Left kidney (tissue), 8 donors: Measurements from ENCODE around the gene CLNS1A. TPM values are rescaled to one million over a fixed set of nuclear protein-coding genes. Genes with fewer than 3 reads are reported as not detected.
"Not testable (repeated sequence)": the region's sequence is repeated elsewhere in the genome, so short reads cannot be mapped to it uniquely, and the experiment has no call there.

ENCODE experiments used
- DNase-seq: peaks from one replicate; pipeline ENCODE4 v3.0.0-alpha.2; 2013
- long read RNA-seq, 8 donors: transcript quantifications; one replicate each; lab custom pipeline, GENCODE V29; 2026
- polyA plus RNA-seq: library from polyadenylated mRNA; unstranded; fragments of 120-200 nt; gene quantifications from one replicate; pipeline ENCODE4 v1.2.1, GENCODE V29; 2013; ENCODE audit not compliant: insufficient read length

The CLNS1A gene
- 204 TPM for polyA plus RNA-seq
- long read RNA-seq, donor 1, transcript CLNS1A-204 (7 exons, 2,993 nt) = major isoform, 50 of 115 reads
- long read RNA-seq, donor 1, partial matches to known transcripts = 64 of 115 reads
- long read RNA-seq, donor 1, other reads (novel, unspliced or antisense) = 0 of 115 reads
- long read RNA-seq, donor 2, transcript CLNS1A-204 (7 exons, 2,993 nt) = major isoform, 37 of 93 reads
- long read RNA-seq, donor 2, partial matches to known transcripts = 52 of 93 reads
- long read RNA-seq, donor 2, other reads (novel, unspliced or antisense) = 0 of 93 reads
- long read RNA-seq, donor 3, transcript CLNS1A-204 (7 exons, 2,993 nt) = major isoform, 36 of 68 reads
- long read RNA-seq, donor 3, partial matches to known transcripts = 32 of 68 reads
- long read RNA-seq, donor 3, other reads (novel, unspliced or antisense) = 0 of 68 reads
- long read RNA-seq, donor 4, partial matches to known transcripts = 0 of 1 reads
- long read RNA-seq, donor 4, other reads (novel, unspliced or antisense) = 0 of 1 reads
- long read RNA-seq, donor 5, transcript CLNS1A-204 (7 exons, 2,993 nt) = major isoform, 92 of 166 reads
- long read RNA-seq, donor 5, partial matches to known transcripts = 64 of 166 reads
- long read RNA-seq, donor 5, other reads (novel, unspliced or antisense) = 5 of 166 reads
- long read RNA-seq, donor 6, transcript CLNS1A-204 (7 exons, 2,993 nt) = major isoform, 44 of 107 reads
- long read RNA-seq, donor 6, partial matches to known transcripts = 56 of 107 reads
- long read RNA-seq, donor 6, other reads (novel, unspliced or antisense) = 6 of 107 reads
- long read RNA-seq, donor 7, transcript CLNS1A-204 (7 exons, 2,993 nt) = major isoform, 55 of 128 reads
- long read RNA-seq, donor 7, partial matches to known transcripts = 70 of 128 reads
- long read RNA-seq, donor 7, other reads (novel, unspliced or antisense) = 0 of 128 reads
- long read RNA-seq, donor 8, transcript CLNS1A-204 (7 exons, 2,993 nt) = major isoform, 27 of 49 reads
- long read RNA-seq, donor 8, partial matches to known transcripts = 20 of 49 reads
- long read RNA-seq, donor 8, other reads (novel, unspliced or antisense) = 0 of 49 reads

DNA sequence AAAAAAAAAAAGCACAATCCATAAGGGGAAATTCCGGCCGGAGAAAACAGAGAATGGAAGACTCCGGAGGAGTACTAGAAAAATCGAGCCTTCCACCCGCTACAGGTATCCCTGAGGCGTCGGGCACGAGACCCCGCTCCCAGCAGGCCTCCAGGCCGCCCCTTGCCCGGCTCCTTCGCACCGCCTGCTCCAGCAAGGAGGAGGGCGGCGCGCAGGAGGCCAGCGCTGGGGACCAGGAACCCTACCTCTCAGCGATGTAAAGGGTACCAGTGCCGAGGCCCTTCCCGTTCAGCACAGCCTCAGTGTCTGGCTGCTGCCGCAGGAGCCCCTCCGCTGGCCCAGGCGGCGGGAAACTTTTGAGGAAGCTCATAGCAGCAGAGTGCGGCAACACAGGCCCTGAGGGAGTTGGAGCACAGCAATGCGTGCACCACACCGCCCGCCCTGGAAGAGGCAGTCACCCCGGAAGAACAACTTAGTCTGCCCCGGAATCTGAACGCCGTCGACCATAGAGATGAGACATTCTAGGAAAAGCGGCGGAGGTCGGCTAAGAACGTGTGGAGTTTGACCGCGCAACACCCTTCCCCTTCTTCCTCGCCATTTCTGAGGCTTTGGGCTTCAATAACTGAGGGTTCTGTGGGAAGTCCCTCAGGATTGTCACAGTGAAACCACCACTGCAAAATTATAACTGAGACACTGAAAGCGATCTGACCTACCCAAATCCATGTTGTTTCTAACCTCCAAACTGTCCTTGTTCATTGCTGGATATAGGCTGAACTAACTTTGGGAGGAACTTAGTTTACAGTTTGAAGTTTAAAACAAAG lies at the start of gene CLNS1A:
CLNS1A (minus strand) TSS at position 450 of the 821 bp plus-strand sequence; CDS start at position 370, 80 bp downstream.
- DNase-seq = peak; percentile 88

GRCh38 chr11:77687088-77687487 lies 49.5 kb upstream of the CLNS1A start:
- no peak for DNase-seq

- no peak for DNase-seq
Observed at GRCh38 chr11:77677138-77677537, 39.5 kb upstream of the CLNS1A start.

GRCh38 chr11:77672264-77672663 lies 34.7 kb upstream of the CLNS1A start:
- no peak for DNase-seq

DNA sequence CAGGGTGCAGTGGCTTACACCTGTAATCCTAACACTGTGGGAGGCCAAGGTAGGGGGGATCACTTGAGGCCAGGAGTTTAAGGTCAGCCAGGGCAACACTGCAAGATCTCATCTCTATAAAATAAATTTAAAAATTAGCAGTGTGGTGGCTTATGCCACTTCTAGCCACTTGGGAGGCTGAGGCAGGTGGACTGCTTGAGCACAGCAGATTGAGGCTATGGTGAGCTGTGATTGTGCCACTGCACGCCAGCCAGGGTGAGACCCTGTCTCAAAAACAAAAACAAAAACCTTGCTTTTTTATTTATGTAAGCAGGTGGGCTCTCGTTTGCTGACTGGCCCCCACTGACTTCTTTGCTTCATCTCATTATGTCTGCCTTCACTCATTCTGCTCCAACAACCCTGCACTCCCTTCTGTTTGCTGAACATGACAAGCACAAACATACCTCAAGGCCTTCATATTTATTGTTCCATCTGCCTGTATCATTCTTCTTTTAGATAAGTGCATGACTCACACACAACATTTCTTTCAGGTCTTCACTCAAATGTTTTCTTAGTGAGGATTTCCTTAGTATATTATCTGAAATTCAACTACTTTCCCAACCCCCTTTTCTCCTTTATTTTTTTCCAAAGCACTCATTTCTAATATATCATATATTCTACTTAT lies 32.4 kb upstream of the CLNS1A start:
- no peak for DNase-seq

DNA sequence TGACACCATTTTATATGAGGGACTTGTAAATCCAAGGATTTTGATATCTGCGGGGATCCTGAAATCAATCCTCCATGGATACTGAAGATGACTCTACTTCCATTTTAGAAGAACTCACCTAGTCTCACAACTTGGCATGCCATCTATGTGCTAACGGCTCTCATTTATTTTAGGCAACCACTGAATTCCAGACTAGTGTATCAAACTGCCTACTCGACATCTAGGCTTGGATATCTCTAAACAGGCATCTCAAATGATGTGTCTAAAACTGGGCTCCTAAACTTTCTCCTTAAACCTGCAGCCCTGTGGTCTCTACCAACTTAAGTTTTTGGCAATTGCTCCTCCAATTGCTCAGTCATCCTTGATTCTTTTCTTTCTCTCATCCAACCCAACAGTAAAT lies 31.2 kb upstream of the CLNS1A start:
- no peak for DNase-seq

- DNase-seq = no peak
Observed at GRCh38 chr11:77665240-77665965, 27.8 kb upstream of the CLNS1A start.

GRCh38 chr11:77661670-77662069 lies 24.1 kb upstream of the CLNS1A start:
- DNase-seq = no peak

DNA sequence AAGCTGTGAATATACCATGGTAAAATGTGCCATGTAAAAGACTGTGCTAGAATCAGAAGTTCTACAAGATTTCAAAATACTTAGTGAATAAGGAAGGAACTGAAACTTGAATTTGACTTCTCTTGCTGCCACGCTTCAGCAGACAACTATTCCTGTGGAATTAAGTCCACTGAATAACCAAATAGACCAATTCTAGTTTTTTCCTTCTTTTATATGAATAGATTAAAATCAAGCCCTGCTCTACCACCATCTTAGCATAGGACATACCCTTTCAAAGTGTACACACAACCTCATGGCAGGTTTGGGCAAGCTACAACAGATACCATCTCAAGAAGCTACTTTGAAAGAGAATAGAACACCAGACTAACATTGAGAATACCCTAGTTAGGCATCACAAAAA lies 23.4 kb upstream of the CLNS1A start:
- DNase-seq = no peak

GRCh38 chr11:77658213-77659013 lies 20.8 kb upstream of the CLNS1A start:
- DNase-seq = peak; percentile 26

GRCh38 chr11:77656362-77656761 lies 18.8 kb upstream of the CLNS1A start:
- no peak for DNase-seq

- no peak for DNase-seq
Observed at GRCh38 chr11:77654770-77655434, 17.3 kb upstream of the CLNS1A start.

- DNase-seq = no peak
Observed at GRCh38 chr11:77650123-77650522, 12.5 kb upstream of the CLNS1A start.

GRCh38 chr11:77647654-77648305 lies 10.2 kb upstream of the CLNS1A start:
- DNase-seq = no peak

- no peak for DNase-seq
Observed at GRCh38 chr11:77644887-77645286, 7.3 kb upstream of the CLNS1A start.

DNA sequence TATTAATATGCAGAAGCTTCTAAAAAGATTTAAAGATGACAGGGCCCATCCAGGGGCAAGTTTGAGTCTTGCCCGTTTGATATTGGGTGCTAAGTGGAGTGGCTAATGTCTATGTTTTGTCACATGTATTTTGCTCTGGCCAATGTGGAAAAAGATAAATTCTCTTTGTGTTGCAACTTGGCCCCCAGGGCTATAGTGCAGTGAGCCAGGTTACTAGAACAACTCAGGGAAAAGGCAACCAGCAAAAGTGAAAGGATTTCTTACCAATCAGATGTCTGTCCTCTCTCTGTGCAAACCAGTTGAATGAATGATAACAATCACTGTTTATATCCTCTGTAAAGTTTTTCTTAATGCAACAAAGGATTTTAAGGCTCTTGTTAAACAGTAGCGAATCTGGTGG lies 4.6 kb upstream of the CLNS1A start:
- DNase-seq = no peak

DNA sequence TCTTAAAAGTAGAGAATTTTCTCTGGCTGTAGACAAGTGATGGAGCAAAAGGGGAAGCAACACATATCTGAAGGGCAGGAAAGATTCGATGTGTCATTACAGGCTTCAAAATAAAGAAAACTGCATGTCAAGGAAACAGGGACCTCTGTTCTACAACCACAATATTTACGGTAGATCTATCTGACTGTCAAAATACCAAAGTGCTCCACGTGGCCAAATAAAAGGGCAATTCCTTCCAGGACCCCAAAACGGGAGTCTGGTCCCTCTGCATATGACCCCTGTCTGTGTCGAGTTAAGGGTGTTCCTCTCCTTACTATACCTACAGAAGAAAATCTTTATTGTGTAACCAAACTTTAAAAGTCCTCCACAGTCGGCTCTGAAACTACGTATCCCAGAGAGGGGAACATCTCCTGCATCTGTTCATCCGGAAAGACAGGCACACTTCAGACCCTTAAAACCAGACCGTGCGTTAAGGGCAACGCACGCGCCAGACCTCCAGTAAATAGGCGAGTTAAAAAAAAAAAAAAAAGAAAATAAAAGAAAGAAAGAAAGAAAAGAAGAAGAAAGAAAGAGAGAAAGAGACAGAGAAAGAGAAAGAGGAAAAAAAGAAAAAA lies 756 bp downstream of the CLNS1A start:
- no peak for DNase-seq

GRCh38 chr11:77633926-77634325 lies 3.7 kb downstream of the CLNS1A start:
- not testable (repeated sequence) for DNase-seq
